OCI-LY3 (cell line): ENCODE measurements around the gene PLD5.

Experiments
- H2AFZ ChIP-seq: fragments of 200-600, 300-600 bp; shearing (Covaris generic); 2 replicates; pipeline ENCODE4 v1.6.0; 2014; ENCODE audit warnings: antibody characterized with exemption, low read depth, low read length
- H3K27ac ChIP-seq: fragments of 200-600, 300-600 bp; sonication (generic); 2 replicates; pipeline ENCODE4 v1.5.1; 2014; ENCODE audit warnings: mild to moderate bottlenecking, low read length, moderate library complexity, mixed read lengths
- H3K27me3 ChIP-seq: fragments of 200-600, 300-600 bp; sonication (generic); 2 replicates; pipeline ENCODE4 v1.6.1; 2014; ENCODE audit warnings: low read depth, low read length, mixed read lengths
- H3K36me3 ChIP-seq: fragments of 200-600, 300-600 bp; sonication (generic); replicated peaks from 2 replicates; pipeline ENCODE3; 2014; ENCODE audit warnings: low read depth, low read length, mixed read lengths
- H3K4me1 ChIP-seq: fragments of 300-600, 200-600 bp; sonication (generic); 2 replicates; pipeline ENCODE4 v1.6.1; 2014; ENCODE audit warnings: low read length, mixed read lengths
- H3K4me2 ChIP-seq: fragments of 200-600, 300-600 bp; sonication (generic); 2 replicates; pipeline ENCODE4 v1.6.1; 2014; ENCODE audit warnings: low read length, mixed read lengths
- H3K4me3 ChIP-seq: fragments of 300-600, 200-600 bp; sonication (generic); 2 replicates; pipeline ENCODE4 v1.5.1; 2014; ENCODE audit warnings: antibody characterized with exemption, mild to moderate bottlenecking, low read length, moderate library complexity
- H3K79me2 ChIP-seq: fragments of 300-600, 200-600 bp; shearing (Covaris generic); 2 replicates; pipeline ENCODE4 v1.6.1; 2014; ENCODE audit warnings: mild to moderate bottlenecking, low read length, mixed read lengths
- H3K9ac ChIP-seq: fragments of 300-600, 200-600 bp; shearing (Covaris generic); 2 replicates; pipeline ENCODE4 v1.6.0; 2014; ENCODE audit warnings: mild to moderate bottlenecking, low read length, moderate library complexity
- H3K9me3 ChIP-seq: fragments of 200-600, 300-600 bp; shearing (Covaris generic); 2 replicates; pipeline ENCODE4 v1.6.1; 2014; ENCODE audit warnings: low read length, mixed read lengths; ENCODE audit not compliant: insufficient read depth
- H4K20me1 ChIP-seq: fragments of 200-600, 300-600 bp; sonication (generic); 2 replicates; pipeline ENCODE4 v1.6.1; 2016; ENCODE audit warnings: low read length, mixed read lengths; ENCODE audit not compliant: insufficient read depth
- CTCF ChIP-seq: fragments of 200-600, 300-600 bp; sonication (generic); IDR thresholded peaks from 2 replicates; pipeline ENCODE4 v1.5.1; 2014; ENCODE audit warnings: antibody characterized with exemption, low read length, low read depth
- EZH2phosphoT487 ChIP-seq: fragments of 200-600 bp; shearing (Covaris generic); IDR thresholded peaks from 2 replicates; pipeline ENCODE4 v1.6.1; 2018; ENCODE audit warnings: antibody characterized with exemption, mixed run types, low read depth

Gene PLD5

DNA sequence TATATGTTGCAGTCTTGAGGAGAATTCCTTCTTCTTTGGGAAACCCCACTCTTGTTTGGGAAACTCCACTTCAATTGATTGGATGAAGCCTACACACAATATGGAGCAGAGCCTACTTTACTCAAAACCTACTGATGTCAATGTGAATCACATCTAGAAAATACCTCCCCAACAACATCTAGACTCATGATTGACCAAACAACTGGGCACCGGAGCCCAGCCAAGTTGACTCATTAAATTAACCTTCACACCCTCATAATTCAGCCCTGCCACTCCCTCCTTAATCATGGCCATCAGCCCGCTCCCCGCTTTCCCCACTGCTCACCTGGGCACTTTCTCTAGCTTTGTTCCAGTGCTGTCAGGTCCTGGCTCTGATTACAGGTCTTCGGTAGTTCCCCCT lies 317.5 kb downstream of the PLD5 start:
- Histone ChIP-seq H3K27me3 (peaks cover 8% of the 10 kb centered on the region; the same call in 1 of the 2 replicates), H3K4me2 (no peak overlapping the region), H3K4me1 (no peaks in the 10 kb centered on the region), H4K20me1 (no peaks in the 10 kb centered on the region), H3K9me3 (no peaks in the 10 kb centered on the region), H3K79me2 (no peaks in the 10 kb centered on the region), H2AFZ (no peak overlapping the region), H3K27ac (no peak overlapping the region), H3K36me3 (no peaks in the 10 kb centered on the region), H3K4me3 (no peak overlapping the region), H3K9ac (no peak overlapping the region)
- TF ChIP-seq EZH2phosphoT487 (no peak), CTCF (no peak)

DNA sequence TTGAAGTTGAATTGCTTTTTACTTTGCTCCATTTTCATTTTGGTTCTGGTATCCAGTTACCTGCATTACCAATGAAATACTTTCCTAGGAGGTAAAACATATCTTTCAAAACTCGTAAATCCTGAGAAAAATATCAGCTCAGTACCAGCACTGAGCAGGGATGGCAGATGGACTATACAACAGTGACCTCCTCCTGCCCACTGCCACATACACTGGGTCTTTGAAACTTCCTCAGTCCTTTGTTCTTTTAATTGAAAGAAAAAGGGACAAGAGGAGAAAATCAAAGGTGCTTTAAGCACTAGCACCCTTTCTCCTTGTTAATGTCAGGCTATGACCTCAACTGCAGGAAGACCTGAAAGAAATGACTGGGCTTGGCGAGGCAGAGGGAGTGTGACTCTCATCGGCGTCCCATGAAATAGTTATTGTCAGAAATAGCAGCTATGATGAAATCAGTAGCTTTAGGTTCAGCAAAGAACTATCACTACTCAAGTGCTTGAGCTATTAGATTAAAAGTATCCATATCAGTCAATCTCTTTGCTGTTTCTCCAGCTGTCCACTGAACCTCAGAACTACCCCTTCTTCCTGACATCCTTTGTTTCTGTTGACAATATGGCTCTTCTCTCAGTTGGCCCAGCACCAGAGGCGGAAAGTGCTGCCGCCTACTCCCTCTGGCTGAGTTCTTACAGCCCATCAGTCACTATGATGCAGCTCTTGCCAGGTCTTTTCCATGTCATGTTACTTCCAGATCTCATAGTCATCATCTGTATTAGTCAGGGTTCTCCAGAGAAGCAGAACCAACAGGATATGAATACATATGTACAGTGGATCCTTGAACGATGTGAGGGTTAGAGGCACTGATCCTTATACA lies 318.6 kb downstream of the PLD5 start:
- H3K27ac ChIP-seq: no peak overlapping the region
- H3K4me1 ChIP-seq: no peaks in the 10 kb centered on the region
- no peak overlapping the region for H3K4me2 ChIP-seq
- no peak for TF ChIP-seq EZH2phosphoT487
- no peak for TF ChIP-seq CTCF
- no peak overlapping the region for H2AFZ ChIP-seq
- H3K9ac ChIP-seq: no peak overlapping the region
- H3K27me3 ChIP-seq: peaks cover 8% of the 10 kb centered on the region; the same call in 1 of the 2 replicates
- no peaks in the 10 kb centered on the region for H3K36me3 ChIP-seq
- H3K9me3 ChIP-seq: no peaks in the 10 kb centered on the region
- H3K4me3 ChIP-seq: no peak overlapping the region
- no peaks in the 10 kb centered on the region for H3K79me2 ChIP-seq
- no peaks in the 10 kb centered on the region for H4K20me1 ChIP-seq

- Histone ChIP-seq H3K27ac (no peak overlapping the region), H3K4me2 (no peak overlapping the region), H3K9me3 (no peaks in the 10 kb centered on the region), H3K27me3 (peaks cover 8% of the 10 kb centered on the region; the same call in 1 of the 2 replicates), H3K79me2 (no peaks in the 10 kb centered on the region), H4K20me1 (no peaks in the 10 kb centered on the region), H3K9ac (no peak overlapping the region), H2AFZ (no peak overlapping the region), H3K36me3 (no peaks in the 10 kb centered on the region), H3K4me3 (no peak overlapping the region), H3K4me1 (no peaks in the 10 kb centered on the region)
- TF ChIP-seq CTCF (no peak), EZH2phosphoT487 (no peak)
Observed at GRCh38 chr1:242203262-242203661, 321.2 kb downstream of the PLD5 start.

- Histone ChIP-seq H3K4me1 (no peaks in the 10 kb centered on the region), H2AFZ (no peak overlapping the region), H3K27me3 (peaks cover 8% of the 10 kb centered on the region; the same call in 1 of the 2 replicates), H3K27ac (no peak overlapping the region), H3K9me3 (no peaks in the 10 kb centered on the region), H3K4me3 (no peak overlapping the region), H3K4me2 (no peak overlapping the region), H3K79me2 (no peaks in the 10 kb centered on the region), H3K9ac (no peak overlapping the region), H4K20me1 (no peaks in the 10 kb centered on the region), H3K36me3 (no peaks in the 10 kb centered on the region)
- TF ChIP-seq CTCF (no peak), EZH2phosphoT487 (no peak)
Observed at GRCh38 chr1:242201090-242201489, 323.4 kb downstream of the PLD5 start.
